ENCODE data around the gene HIVEP3.

HIVEP3 gene

DNA sequence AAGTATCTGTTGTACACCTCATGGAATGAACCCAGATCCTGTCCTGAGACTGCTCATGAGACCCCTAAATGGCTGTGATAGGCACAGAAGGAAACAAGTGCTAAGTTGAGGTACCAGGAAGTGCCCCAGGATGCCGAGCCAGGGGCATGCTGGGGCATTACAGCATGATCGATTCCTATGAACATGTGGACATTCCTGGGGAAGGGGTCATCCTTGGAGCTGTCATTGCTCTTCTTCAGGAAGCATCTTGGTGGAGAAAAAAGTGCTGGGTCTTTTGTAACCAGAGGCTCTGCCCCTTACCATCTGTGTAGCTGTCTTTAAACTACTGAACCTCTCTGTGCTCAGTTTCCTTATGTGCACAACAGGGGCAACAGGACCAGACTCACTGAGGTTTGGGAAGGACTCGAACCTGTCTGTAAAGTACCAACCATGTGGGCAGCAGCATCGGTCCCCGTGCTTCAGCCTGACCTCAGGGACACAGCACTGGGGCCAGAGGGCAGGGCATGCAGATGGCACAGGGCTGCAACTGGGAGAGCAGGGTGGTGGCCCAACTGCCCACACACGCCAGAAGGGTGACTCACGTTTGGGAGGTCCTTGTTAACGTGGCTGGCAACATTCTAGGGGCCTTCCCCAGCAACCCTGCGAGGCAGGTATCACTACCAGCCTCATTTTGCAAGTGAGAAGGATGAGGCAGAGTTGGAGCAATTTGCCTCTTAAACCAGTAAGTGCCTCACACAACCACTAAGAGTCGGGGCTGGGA is 291.9 kb downstream of the HIVEP3 start:
- Histone ChIP-seq H3K27me3 (ENCODE audit: control insufficient read depth in 1 of 2, insufficient read depth in 2 of 2, low read length in 2 of 2) (no peaks in the 10 kb centered on the region), H3K9ac (ENCODE audit: low read length in 2 of 2) (no peak overlapping the region), H3K4me3 (ENCODE audit: low read length in 2 of 2) (no peak overlapping the region), H3K4me1 (ENCODE audit: control insufficient read depth, insufficient read depth, low read length) (peaks cover 14% of the 10 kb centered on the region), H3K36me3 (ENCODE audit: control insufficient read depth in 2 of 2, insufficient read depth in 2 of 2, low read length in 2 of 2) (no peaks in the 10 kb centered on the region), H3K9me3 (ENCODE audit: control insufficient read depth in 2 of 2, low read length in 2 of 2) (no peaks in the 10 kb centered on the region), H3K27ac (ENCODE audit: low read length) (no peak overlapping the region)

DNA sequence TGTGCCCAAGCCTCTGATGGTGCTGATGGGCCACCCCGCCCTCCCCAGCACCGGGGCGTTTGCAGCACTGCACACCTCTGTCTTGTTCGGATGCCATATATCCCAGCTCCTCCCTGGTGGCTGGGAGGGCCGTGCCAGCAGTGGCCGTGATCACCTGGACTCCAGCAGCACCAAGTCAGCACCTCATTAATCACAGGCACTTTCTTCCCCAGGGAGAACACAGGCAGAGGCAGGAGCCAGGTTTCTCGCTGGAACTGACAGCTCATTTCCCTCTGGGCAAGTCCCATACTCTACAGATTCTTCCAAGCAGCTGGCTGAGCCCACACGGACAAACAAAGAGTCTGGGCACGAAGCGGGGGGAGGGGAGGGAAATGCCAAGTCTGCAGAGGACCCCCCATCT is 292.6 kb downstream of the HIVEP3 start:
- Histone ChIP-seq H3K27ac (ENCODE audit: low read length) (no peak overlapping the region), H3K4me1 (ENCODE audit: control insufficient read depth, insufficient read depth, low read length) (peaks cover 14% of the 10 kb centered on the region), H3K9me3 (ENCODE audit: control insufficient read depth in 2 of 2, low read length in 2 of 2) (no peaks in the 10 kb centered on the region), H3K27me3 (ENCODE audit: control insufficient read depth in 1 of 2, insufficient read depth in 2 of 2, low read length in 2 of 2) (no peaks in the 10 kb centered on the region), H3K9ac (ENCODE audit: low read length in 2 of 2) (no peak overlapping the region), H3K4me3 (ENCODE audit: low read length in 2 of 2) (no peak overlapping the region), H3K36me3 (ENCODE audit: control insufficient read depth in 2 of 2, insufficient read depth in 2 of 2, low read length in 2 of 2) (no peaks in the 10 kb centered on the region)

DNA sequence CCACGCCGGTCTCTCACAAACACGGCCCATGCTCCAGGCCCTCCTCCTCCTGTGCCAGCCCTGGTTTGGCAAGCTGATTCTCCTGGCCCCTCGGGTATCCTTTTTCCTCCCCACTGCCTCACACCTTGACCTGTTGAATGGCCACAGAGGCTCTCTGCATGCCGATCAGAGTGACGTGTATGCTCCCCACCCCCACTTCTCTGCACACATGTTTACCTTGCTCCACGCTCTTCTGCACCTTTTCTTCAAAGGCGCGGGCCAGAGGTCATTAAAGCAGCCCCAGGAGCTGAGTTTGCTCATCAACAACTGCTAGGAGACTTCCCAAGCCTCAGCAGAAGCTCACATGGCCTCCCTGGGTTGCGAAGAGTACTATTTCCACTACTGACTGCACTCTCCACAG is 295.0 kb downstream of the HIVEP3 start:
- no peaks in the 10 kb centered on the region for H3K9me3 ChIP-seq (ENCODE audit: control insufficient read depth in 2 of 2, low read length in 2 of 2)
- H3K27me3 ChIP-seq (ENCODE audit: control insufficient read depth in 1 of 2, insufficient read depth in 2 of 2, low read length in 2 of 2) = no peaks in the 10 kb centered on the region
- peaks cover 14% of the 10 kb centered on the region for H3K4me1 ChIP-seq (ENCODE audit: control insufficient read depth, insufficient read depth, low read length)
- H3K4me3 ChIP-seq (ENCODE audit: low read length in 2 of 2) = no peak overlapping the region
- H3K9ac ChIP-seq (ENCODE audit: low read length in 2 of 2) = no peak overlapping the region
- no peaks in the 10 kb centered on the region for H3K36me3 ChIP-seq (ENCODE audit: control insufficient read depth in 2 of 2, insufficient read depth in 2 of 2, low read length in 2 of 2)
- no peak overlapping the region for H3K27ac ChIP-seq (ENCODE audit: low read length)

DNA sequence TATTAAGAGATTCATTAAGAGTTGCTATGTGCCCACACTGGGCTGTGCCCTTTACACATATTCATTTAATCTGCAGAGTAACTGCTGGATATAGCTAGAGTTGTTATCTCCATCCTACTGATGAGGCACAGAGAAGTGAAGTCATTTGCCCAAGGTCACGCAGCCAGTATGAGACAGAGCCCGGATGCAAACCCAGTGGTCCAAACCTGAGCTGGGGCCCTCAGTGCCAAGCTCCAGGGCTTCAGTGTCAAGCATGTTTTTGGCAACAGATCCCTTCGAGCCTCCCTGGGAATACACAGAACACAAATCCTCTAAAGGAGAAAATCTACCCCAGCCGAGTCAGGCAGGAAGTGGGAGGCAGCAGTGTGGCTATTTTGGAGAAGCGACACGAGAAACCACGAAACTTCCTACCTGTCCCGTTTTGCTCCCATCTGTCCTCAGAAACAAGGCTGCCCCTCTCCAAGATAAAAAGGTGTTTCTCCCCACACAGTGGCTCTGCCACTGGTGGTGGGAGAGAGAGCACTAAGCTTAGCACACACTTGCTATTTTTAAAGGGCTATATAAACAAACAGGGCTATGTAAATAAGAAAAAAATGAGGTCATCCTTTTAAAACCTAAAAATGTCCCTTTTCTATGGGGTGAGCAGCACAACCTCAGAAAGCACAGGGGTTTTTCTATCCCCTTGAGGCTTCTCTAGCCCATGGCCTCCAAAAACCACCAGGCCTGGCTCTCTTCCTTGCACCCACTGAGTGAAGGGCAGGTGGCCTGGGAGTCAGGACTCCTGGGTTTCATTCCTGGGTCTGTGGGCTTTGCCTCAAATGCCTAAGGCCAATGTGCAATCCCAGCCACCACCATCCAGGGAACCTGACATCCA is 295.6 kb downstream of the HIVEP3 start:
- Histone ChIP-seq H3K27me3 (ENCODE audit: control insufficient read depth in 1 of 2, insufficient read depth in 2 of 2, low read length in 2 of 2) (no peaks in the 10 kb centered on the region), H3K36me3 (ENCODE audit: control insufficient read depth in 2 of 2, insufficient read depth in 2 of 2, low read length in 2 of 2) (no peaks in the 10 kb centered on the region), H3K27ac (ENCODE audit: low read length) (no peak overlapping the region), H3K4me1 (ENCODE audit: control insufficient read depth, insufficient read depth, low read length) (peaks cover 19% of the 10 kb centered on the region), H3K9me3 (ENCODE audit: control insufficient read depth in 2 of 2, low read length in 2 of 2) (no peaks in the 10 kb centered on the region), H3K4me3 (ENCODE audit: low read length in 2 of 2) (no peak overlapping the region), H3K9ac (ENCODE audit: low read length in 2 of 2) (no peak overlapping the region)

DNA sequence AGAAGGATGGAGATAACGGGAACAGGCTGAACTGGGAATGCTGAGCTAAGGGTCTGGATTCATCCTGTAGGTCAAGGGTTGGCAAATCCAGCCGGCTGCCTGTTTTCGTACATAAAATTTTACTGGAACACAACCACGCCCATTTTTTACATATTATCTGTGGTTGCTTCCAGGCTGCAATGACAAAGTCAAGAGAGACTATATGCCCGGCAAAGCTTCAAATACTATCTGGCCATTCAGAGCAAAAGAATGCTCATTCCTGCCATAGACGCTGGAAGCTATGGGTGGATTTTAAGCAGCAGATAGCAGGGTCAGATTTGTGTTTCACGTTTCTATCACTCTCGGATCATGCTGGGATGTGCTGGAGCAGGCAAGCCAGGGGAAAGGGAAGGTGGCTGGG is 296.3 kb downstream of the HIVEP3 start:
- H3K36me3 ChIP-seq (ENCODE audit: control insufficient read depth in 2 of 2, insufficient read depth in 2 of 2, low read length in 2 of 2) = no peaks in the 10 kb centered on the region
- H3K9me3 ChIP-seq (ENCODE audit: control insufficient read depth in 2 of 2, low read length in 2 of 2) = no peaks in the 10 kb centered on the region
- H3K4me3 ChIP-seq (ENCODE audit: low read length in 2 of 2) = no peak overlapping the region
- H3K27ac ChIP-seq (ENCODE audit: low read length) = no peak overlapping the region
- H3K9ac ChIP-seq (ENCODE audit: low read length in 2 of 2) = no peak overlapping the region
- no peaks in the 10 kb centered on the region for H3K27me3 ChIP-seq (ENCODE audit: control insufficient read depth in 1 of 2, insufficient read depth in 2 of 2, low read length in 2 of 2)
- peaks cover 19% of the 10 kb centered on the region for H3K4me1 ChIP-seq (ENCODE audit: control insufficient read depth, insufficient read depth, low read length)

DNA sequence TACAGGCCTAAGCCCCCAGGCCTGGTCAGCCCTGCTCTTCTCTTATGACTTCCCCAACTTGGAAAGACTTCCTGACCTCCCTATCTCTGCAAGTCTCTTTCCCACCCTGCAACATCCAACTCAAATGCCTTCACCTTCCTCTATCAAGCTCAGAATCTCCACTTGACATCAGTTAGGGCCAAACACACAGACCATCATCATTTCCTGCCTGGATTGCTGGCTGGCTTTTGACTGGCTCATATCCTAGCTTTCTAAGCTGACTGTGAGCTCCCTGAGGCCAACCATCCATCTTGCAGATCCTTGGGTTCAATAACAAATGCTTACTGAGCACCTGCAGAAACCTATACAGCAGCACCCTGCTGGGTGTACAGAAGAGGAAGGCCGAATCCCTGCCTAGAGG is 296.9 kb downstream of the HIVEP3 start:
- Histone ChIP-seq H3K9me3 (ENCODE audit: control insufficient read depth in 2 of 2, low read length in 2 of 2) (no peaks in the 10 kb centered on the region), H3K4me3 (ENCODE audit: low read length in 2 of 2) (no peak overlapping the region)

DNA sequence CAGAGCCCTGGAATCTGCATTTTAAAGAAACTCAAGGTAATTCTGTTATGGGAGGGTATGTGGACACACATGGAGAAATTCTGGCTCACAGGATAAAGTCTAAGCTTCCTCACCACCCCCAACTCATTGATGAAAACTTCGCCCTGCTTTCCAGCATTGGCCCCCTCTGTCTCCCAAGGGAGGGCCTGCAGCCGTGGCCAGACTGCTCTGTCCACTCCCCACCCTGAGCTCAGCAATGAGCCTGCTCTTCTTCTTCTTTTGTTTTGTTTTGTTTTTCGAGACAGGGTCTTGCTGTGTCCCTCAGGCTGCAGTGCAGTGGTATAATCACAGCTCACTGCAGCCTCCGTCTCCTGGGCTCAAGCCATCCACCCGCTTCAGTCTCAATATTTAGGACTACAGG is 297.5 kb downstream of the HIVEP3 start:
- H3K4me1 ChIP-seq (ENCODE audit: control insufficient read depth, insufficient read depth, low read length) = peaks cover 19% of the 10 kb centered on the region

More for the DNA sequence above, 296.9 kb downstream of the HIVEP3 start:
- H3K27me3 ChIP-seq (ENCODE audit: control insufficient read depth in 1 of 2, insufficient read depth in 2 of 2, low read length in 2 of 2) = no peaks in the 10 kb centered on the region
- no peak overlapping the region for H3K9ac ChIP-seq (ENCODE audit: low read length in 2 of 2)
- no peak overlapping the region for H3K27ac ChIP-seq (ENCODE audit: low read length)
- no peaks in the 10 kb centered on the region for H3K36me3 ChIP-seq (ENCODE audit: control insufficient read depth in 2 of 2, insufficient read depth in 2 of 2, low read length in 2 of 2)
- peaks cover 19% of the 10 kb centered on the region for H3K4me1 ChIP-seq (ENCODE audit: control insufficient read depth, insufficient read depth, low read length)

DNA sequence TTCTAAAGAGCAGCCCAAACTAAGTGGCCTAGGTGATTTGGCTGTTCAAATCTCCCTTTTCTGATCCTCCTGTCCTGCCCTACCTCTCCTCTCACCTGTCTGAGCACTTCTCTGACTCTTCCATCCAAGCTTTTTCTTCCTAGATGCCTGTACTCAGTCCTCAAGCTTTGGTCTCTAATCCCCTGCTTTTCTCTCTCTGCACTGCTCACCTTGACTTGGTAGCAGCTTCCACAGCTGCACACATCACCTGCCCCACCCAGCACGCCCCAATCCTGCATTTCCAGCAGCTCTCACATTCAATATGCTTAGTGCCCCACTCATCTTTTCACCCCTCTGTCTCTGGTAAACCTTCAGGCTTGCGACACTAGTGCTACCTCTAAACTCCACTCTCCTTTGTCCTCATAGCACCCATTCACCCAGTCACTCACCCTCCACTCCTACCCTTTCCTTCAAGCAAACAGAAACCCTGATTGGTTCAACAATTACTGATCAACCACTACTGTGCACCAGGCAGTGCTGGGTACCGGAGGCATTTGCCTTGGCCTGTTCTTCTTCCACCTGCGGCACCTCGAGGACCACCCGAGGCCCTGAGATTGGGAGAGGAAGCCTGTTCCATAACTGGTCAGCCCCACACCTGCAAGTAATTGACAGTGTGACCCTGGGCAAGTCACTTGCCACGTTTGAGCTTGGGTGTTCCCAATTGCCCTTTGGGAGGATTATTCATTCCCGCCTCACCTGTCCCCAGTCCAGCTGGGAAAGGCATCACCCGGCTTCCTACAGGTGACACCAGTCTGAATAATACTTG is 298.2 kb downstream of the HIVEP3 start:
- Histone ChIP-seq H3K9ac (ENCODE audit: low read length in 2 of 2) (no peak overlapping the region), H3K9me3 (ENCODE audit: control insufficient read depth in 2 of 2, low read length in 2 of 2) (no peaks in the 10 kb centered on the region), H3K4me1 (ENCODE audit: control insufficient read depth, insufficient read depth, low read length) (peaks cover 16% of the 10 kb centered on the region), H3K36me3 (ENCODE audit: control insufficient read depth in 2 of 2, insufficient read depth in 2 of 2, low read length in 2 of 2) (no peaks in the 10 kb centered on the region), H3K4me3 (ENCODE audit: low read length in 2 of 2) (no peak overlapping the region), H3K27me3 (ENCODE audit: control insufficient read depth in 1 of 2, insufficient read depth in 2 of 2, low read length in 2 of 2) (no peaks in the 10 kb centered on the region), H3K27ac (ENCODE audit: low read length) (no peak overlapping the region)

More for the DNA sequence above, 297.5 kb downstream of the HIVEP3 start:
- no peak overlapping the region for H3K9ac ChIP-seq (ENCODE audit: low read length in 2 of 2)
- H3K27ac ChIP-seq (ENCODE audit: low read length) = no peak overlapping the region
- H3K27me3 ChIP-seq (ENCODE audit: control insufficient read depth in 1 of 2, insufficient read depth in 2 of 2, low read length in 2 of 2) = no peaks in the 10 kb centered on the region
- no peaks in the 10 kb centered on the region for H3K9me3 ChIP-seq (ENCODE audit: control insufficient read depth in 2 of 2, low read length in 2 of 2)
- H3K36me3 ChIP-seq (ENCODE audit: control insufficient read depth in 2 of 2, insufficient read depth in 2 of 2, low read length in 2 of 2) = no peaks in the 10 kb centered on the region
- H3K4me3 ChIP-seq (ENCODE audit: low read length in 2 of 2) = no peak overlapping the region

DNA sequence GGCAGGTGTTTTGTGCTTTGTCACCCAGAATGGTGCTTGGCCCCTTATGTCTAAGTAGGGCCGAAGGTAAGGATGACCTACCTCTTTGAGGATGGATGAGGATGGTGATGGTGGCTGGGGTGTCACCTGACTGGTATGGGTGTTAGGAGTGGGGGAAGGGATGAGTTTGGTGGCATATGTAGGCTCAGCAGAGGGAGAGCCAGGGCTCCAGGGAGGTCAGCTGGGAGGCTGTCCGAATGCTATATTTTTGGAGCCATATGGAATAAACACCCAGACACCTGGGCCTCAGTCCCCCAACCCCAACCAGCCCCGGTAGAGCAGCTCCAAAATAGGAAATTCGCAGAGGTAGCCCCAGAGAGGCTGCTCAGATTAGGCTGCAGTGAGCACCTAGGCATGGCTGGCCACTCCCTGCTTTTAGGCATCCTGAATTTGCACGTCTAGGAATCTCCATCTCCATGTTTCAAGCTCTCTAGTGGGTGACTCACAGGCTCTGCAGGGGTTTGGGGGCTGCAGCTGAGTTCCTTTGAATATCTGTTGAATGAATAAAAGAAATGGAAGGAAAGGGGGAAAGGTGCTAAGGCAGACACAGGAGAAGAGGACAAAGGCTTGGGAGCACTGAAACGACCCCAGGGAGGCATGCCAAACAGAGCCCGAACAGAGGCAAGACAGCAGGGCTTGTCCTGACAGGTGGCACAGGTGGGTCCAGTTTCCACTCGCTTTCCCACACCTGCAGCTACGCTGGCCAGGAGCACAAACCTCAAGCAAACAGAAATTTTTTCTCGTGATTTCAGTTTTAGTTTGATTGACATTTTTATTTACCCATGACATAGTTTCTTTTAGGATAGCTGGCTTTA is 299.0 kb downstream of the HIVEP3 start:
- H3K36me3 ChIP-seq (ENCODE audit: control insufficient read depth in 2 of 2, insufficient read depth in 2 of 2, low read length in 2 of 2) = no peaks in the 10 kb centered on the region
- no peak overlapping the region for H3K27ac ChIP-seq (ENCODE audit: low read length)
- H3K27me3 ChIP-seq (ENCODE audit: control insufficient read depth in 1 of 2, insufficient read depth in 2 of 2, low read length in 2 of 2) = no peaks in the 10 kb centered on the region
- no peaks in the 10 kb centered on the region for H3K9me3 ChIP-seq (ENCODE audit: control insufficient read depth in 2 of 2, low read length in 2 of 2)
- H3K4me3 ChIP-seq (ENCODE audit: low read length in 2 of 2) = no peak overlapping the region
- H3K9ac ChIP-seq (ENCODE audit: low read length in 2 of 2) = no peak overlapping the region
- H3K4me1 ChIP-seq (ENCODE audit: control insufficient read depth, insufficient read depth, low read length) = peaks cover 16% of the 10 kb centered on the region

DNA sequence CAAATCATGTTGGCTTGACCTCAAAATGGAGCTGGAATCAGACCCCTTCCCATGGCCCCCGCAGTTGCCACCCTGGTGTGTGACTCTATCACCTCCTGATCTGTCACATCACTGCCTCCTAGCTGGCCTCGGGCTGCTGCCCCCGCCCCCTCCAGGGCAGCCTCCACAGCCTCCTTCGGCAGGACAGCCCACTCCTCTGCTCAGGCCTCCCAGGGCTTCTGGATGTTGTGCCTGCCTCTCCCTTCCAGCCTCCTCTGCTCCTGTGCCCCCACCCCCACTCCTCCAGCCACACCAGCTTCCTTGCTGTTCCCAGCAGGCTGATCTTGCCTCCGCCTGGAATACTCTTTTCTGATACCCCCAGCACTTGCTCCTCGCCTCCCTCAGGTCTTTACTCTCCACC is 299.9 kb downstream of the HIVEP3 start:
- Histone ChIP-seq H3K36me3 (ENCODE audit: control insufficient read depth in 2 of 2, insufficient read depth in 2 of 2, low read length in 2 of 2) (no peaks in the 10 kb centered on the region), H3K9me3 (ENCODE audit: control insufficient read depth in 2 of 2, low read length in 2 of 2) (no peaks in the 10 kb centered on the region), H3K4me1 (ENCODE audit: control insufficient read depth, insufficient read depth, low read length) (peaks cover 16% of the 10 kb centered on the region), H3K27me3 (ENCODE audit: control insufficient read depth in 1 of 2, insufficient read depth in 2 of 2, low read length in 2 of 2) (no peaks in the 10 kb centered on the region), H3K9ac (ENCODE audit: low read length in 2 of 2) (no peak overlapping the region), H3K4me3 (ENCODE audit: low read length in 2 of 2) (no peak overlapping the region), H3K27ac (ENCODE audit: low read length) (no peak overlapping the region)

Measured in stomach smooth muscle (tissue), 2 donors.